Kidney capillary endothelial cell (primary cell): ENCODE results near the gene CC2D1A.

Source experiments
- DNase-seq: peaks from one replicate; pipeline ENCODE4 v3.0.0-alpha.2; 2018; ENCODE audit warnings: low spot score

Gene CC2D1A

GRCh38 chr19:13877303-13877702 is 28.7 kb upstream of the CC2D1A start:
- DNase-seq = no peak

- DNase-seq = peak; percentile 95
Observed at GRCh38 chr19:13880059-13881043, 25.6 kb upstream of the CC2D1A start.

- no peak for DNase-seq
Observed at GRCh38 chr19:13881251-13881691, 24.7 kb upstream of the CC2D1A start.

GRCh38 chr19:13881692-13882418 is 24.1 kb upstream of the CC2D1A start:
- no peak for DNase-seq

- DNase-seq = no peak
Observed at GRCh38 chr19:13882419-13882795, 23.6 kb upstream of the CC2D1A start.

- no peak for DNase-seq
Observed at GRCh38 chr19:13882836-13883235, 23.2 kb upstream of the CC2D1A start.

- no peak for DNase-seq
Observed at GRCh38 chr19:13883516-13884064, 22.4 kb upstream of the CC2D1A start.

- DNase-seq = no peak
Observed at GRCh38 chr19:13884726-13885591, 21.0 kb upstream of the CC2D1A start.

- no peak for DNase-seq
Observed at GRCh38 chr19:13885826-13886365, 20.1 kb upstream of the CC2D1A start.

- DNase-seq = no peak
Observed at GRCh38 chr19:13887018-13887436, 19.0 kb upstream of the CC2D1A start.

GRCh38 chr19:13887517-13887916 is 18.5 kb upstream of the CC2D1A start:
- DNase-seq = no peak

- DNase-seq = no peak
Observed at GRCh38 chr19:13888281-13888680, 17.7 kb upstream of the CC2D1A start.

GRCh38 chr19:13890136-13890535 is 15.9 kb upstream of the CC2D1A start:
- no peak for DNase-seq

- DNase-seq = no peak
Observed at GRCh38 chr19:13892870-13893269, 13.1 kb upstream of the CC2D1A start.

- no peak for DNase-seq
Observed at GRCh38 chr19:13894552-13894951, 11.4 kb upstream of the CC2D1A start.

GRCh38 chr19:13896227-13896626 is 9.8 kb upstream of the CC2D1A start:
- no peak for DNase-seq

GRCh38 chr19:13899393-13899792 is 6.6 kb upstream of the CC2D1A start:
- DNase-seq = no peak

- no peak for DNase-seq
Observed at GRCh38 chr19:13899912-13900584, 6.0 kb upstream of the CC2D1A start.

- no peak for DNase-seq
Observed at GRCh38 chr19:13902993-13903555, 2.9 kb upstream of the CC2D1A start.

- DNase-seq = no peak
Observed at GRCh38 chr19:13906521-13906904, 512 bp downstream of the CC2D1A start.

GRCh38 chr19:13906910-13907309 is 909 bp downstream of the CC2D1A start:
- DNase-seq = no peak
